GF-D8 (cell line): ENCODE results near the gene SLC66A1.
A peak's percentile ranks its signal among the peaks of the same experiment; 100 is the strongest.

Source experiments
- DNase-seq: peaks from one replicate; lab custom pipeline; 2025; lab: John Stamatoyannopoulos, UW

SLC66A1 gene

GRCh38 chr1:19361611-19362147 is 49.6 kb downstream of the SLC66A1 start:
- no peak for DNase-seq

- no peak for DNase-seq
Observed at GRCh38 chr1:19363536-19364152, 51.5 kb downstream of the SLC66A1 start.

DNA sequence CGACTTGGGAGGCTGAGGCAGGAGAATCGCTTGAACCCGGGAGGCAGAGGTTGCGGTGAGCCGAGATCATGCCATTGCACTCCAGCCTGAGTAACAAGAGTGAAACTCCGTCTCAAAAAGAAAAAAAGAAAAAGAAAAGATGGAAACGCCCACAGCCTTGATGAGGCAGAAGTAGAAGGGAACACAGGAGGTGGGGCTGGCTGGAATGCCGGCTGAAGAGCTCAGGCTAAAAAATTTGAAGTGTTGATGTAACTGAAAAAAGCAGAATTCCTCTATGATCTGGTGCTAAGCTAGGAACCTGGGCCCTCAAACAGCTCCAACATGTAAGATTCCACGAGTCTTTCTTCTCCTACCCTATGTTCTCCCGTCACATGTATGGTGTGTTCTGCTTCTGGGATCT is 53.6 kb downstream of the SLC66A1 start:
- DNase-seq, result no peak

DNA sequence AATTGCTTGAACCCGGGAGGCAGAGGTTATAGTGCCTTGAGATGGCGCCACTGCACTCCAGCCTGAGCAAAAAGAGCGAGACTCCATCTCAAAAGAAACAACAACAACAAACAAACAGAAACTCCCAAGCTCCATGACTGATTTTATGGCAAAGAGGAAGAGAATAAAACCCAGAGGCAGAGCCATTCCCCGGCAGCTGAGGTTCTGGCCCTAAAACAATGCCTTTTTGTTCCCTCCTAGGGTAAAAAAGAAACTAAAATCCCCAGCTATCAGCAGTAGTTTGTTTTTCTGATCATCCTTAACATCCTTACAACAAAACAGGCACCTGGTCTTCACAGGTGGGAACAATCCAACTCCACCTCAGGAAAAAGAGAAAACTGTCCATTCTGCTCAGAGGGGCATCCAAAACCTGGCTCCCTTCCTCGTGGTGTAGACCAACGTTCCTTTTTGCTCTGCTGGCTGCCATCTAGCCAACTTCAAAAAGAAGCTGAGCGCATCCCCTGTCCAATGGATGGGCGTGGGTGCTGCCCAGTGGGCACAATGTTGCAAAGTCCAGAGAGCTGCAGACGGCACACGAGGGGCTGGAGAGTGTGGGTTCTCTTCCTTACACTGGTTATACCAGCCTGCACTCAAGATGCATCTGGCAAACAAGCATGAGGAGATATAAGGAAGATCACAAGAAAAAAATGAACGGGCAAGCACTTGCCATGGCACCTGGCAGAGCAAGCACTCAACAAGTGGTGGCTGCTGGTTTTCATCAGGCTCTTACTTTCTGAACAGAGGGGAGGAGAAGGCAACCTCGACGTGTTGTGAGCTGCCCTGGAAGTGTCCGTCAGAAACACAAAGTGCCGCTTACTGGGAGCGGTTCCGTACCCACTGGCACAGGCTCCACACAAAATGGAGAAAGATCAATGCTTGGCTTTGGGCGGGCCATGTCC is 54.7 kb downstream of the SLC66A1 start:
- DNase-seq, result no peak

DNA sequence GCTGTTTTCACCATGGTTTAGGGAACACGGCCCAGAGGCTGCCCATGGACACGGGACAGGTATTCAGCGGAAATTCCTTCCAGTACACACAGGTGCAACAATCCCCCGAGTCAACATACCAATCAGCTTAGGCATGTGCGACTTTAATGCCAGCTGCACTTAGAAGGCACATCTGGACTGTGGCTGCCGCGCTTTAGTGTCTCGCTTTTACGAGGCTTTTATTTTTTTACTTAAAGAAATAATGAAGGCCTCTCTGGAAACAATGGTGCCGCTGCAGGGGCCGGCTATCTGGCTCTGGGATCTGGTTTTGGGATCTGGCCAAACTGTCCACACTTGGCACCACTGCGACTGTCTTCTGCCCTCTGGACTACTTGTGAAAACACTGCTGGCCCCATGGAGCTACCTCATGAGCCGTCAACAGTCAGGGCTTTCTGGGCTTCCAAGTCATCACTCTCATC is 55.5 kb downstream of the SLC66A1 start:
- no peak for DNase-seq

GRCh38 chr1:19368050-19368449 is 55.9 kb downstream of the SLC66A1 start:
- no peak for DNase-seq

- no peak for DNase-seq
Observed at GRCh38 chr1:19368964-19369363, 56.8 kb downstream of the SLC66A1 start.

DNA sequence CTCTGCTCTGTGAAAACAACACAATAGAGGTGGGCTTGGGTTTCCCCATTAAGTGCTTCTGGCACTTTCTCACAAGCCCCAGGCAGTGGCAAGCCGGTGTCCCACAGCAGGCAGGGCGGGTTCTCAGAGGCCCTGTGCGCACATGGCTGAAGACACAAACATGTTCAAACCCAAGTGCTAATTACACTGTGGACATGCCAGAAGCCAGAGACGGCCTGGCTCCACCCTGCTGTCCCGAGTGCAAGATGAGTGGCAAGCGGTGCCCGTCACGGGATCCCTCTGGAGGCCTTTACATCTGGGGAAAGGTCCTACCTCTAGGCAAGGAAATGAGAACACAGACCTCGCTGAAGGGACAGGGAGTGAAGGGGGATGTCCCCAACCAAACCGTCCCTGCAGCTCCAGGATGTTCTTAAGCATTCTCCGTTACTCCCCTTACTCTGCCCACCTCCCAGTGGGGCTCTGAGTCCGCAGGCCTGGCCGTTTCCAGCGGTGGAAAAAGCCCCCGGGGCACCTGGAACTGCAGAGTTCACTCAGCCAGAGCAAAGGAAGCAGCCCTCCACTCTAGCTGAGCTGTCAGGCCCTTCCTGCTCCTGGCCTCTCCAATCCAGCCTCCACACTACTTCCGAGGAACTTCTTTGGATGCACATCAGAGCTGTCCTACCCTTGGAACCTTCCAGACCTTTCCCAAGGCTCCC is 57.4 kb downstream of the SLC66A1 start:
- no peak for DNase-seq

GRCh38 chr1:19370453-19371170 is 58.5 kb downstream of the SLC66A1 start:
- peak; percentile 94 for DNase-seq

- DNase-seq, result no peak
Observed at GRCh38 chr1:19371226-19372135, 59.4 kb downstream of the SLC66A1 start.

DNA sequence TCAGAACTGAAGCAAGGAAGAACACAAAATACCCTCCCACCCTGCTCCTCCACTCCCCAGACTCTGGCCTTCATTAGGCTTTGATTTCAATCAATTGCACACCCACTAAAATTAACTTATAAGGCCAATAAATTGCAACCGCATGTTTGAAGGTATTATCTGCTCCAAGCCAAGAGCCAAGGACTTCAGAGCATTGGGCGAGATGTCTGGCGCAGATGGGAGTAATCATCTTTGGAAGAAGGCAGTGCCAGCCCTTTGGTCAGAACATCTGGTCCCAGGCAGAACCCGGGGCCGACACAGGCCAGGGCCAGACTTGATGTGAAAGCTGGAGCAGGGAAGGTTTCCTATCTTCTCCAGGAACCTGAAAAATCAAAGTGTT is 60.0 kb downstream of the SLC66A1 start:
- DNase-seq, result no peak

DNA sequence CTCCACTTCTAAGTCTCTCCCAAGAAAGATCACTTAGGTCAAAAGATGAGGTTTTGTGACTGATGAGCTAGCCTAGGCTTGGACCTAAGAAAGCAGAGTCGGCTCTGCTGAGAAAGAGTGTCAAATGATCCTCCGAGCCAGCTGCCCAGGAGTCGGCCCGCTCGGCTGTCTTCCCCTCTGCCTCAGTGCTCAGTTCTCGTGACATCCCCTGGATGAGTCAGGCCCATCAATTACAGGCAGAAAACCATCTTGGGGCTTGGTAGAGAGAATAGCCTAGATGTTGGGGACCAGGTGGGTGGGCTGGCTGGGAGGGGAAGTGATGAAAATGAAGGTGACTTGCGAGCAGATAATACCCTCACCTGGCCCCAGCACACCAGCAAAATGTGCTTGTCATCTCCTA is 60.5 kb downstream of the SLC66A1 start:
- DNase-seq, result no peak

DNA sequence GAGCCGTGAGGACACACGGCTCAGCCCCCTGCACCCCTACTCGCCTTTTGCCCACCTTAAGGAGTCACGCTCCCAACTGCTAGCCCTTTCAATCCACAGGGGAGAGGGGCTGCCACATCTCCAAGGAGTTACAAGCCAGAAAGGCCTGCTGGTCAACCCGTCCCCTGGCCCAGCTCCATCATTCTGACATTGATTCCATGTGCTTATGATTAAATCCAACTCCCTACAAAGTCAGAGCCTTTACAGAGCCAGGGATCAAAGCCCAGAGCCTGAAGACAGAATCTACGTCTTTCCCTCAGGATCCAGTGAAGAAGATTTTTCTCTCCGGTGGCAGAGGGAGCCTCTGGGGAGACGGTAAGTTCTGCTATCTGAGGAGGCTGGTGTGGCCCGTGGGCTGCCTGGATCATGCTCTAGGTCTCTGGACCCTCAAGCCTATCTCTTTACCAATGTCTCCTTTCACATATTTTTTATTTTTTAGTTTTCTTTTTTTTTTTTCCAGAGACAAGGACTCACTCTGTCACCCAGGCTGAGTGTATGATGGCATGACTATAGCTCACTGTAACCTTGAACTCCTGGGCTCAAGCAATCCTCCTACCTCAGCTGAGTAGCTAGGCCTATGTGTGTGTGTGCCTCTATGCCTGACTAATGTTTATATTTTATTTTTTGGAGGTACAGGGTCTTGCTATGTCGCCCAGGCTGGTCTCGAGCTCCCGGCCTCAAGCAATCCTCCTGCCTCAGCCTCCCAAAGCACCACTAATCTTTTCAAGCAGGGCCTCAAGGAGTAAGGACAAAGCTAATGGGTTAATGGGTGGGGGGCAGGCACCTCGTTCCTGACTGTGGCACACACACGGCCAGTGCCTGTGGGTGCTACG is 61.3 kb downstream of the SLC66A1 start:
- DNase-seq, result no peak

GRCh38 chr1:19374083-19374801 is 62.1 kb downstream of the SLC66A1 start:
- DNase-seq, result no peak

DNA sequence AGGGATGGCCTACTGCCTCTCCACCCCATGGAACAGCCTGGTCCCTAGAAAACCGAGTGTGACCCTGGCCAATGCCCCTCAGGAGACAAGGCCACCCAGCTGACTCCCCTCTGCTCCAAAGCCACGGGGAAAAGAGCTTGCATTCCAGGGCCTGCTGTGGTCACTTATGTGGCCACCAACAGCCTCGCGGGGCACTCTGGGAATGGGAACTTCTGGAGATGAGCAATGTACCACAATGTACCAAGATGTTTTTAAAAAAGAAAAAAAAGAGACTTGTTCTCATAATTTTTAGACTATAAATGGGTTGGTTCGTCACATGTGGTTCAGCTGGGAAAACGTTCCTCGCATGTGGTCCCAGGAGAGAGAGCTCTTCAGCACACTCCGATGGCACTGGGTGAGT is 62.8 kb downstream of the SLC66A1 start:
- no peak for DNase-seq

GRCh38 chr1:19375631-19376400 is 63.7 kb downstream of the SLC66A1 start:
- no peak for DNase-seq

DNA sequence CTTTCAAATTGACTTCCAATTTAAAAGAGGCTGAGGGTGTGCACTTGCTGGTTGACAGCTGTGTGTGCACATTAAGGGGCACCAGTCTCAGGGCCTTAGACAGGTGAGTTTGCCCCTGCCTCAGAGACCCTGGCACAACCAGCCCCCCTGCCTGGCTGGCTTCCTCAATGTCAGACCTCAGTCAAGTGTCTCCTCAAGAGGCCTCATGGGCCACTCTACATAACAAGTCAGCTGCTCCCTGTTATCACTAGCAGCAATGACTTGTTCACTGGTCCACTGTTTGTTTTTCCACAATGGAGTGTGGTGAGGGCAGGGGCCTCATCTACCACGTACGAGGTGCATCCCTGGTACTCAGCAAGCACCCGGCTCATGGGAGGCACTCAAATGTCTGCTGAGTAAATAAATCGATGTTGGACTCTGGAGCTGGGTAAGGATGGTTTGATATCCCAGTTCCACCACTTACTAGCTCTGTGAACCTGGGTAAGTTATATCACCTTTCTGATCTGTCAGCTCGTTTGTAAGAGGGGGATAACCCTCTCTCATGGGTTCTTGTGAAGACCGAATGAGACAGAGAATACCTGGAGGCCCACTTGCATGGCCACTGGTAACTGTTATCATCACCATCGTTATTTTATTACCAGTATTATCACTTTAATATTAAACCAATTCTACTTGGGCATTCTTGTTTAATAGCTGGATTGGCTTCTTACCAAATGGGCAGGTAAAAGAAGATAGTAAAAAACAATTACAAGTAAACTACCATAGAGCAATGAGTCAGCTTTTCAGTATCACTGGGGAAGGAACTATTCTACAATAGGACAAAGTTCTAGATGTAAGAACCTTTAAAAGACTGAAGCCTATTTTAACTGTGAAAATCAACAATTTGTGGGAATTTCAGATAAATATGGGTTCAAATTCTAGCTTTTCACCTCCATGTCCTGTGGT is 64.6 kb downstream of the SLC66A1 start:
- no peak for DNase-seq
